Mammary epithelial cell (primary cell): Measurements from ENCODE around the gene KISS1.

Experiments
- EZH2 ChIP-seq: IDR thresholded peaks from 2 replicates; pipeline ENCODE4 v1.6.1; 2012; ENCODE audit warnings: low read length, inconsistent platforms, borderline replicate concordance
- TF ChIP-seq, protein P1 (sequence below), 2 donors: IDR thresholded peaks in 1 of 2; conservative IDR thresholded peaks in 1 of 2; 2 replicates each; pipeline ENCODE4 v1.5.1; 2011 to 2012; ENCODE audit warnings: inconsistent platforms in 2 of 2, low read length in 2 of 2, mild to moderate bottlenecking in 2 of 2, control low read depth in 1 of 2, low read depth in 1 of 2; ENCODE audit not compliant: insufficient read depth in 1 of 2; ENCODE audit errors: extremely low read depth in 1 of 2

DNA sequence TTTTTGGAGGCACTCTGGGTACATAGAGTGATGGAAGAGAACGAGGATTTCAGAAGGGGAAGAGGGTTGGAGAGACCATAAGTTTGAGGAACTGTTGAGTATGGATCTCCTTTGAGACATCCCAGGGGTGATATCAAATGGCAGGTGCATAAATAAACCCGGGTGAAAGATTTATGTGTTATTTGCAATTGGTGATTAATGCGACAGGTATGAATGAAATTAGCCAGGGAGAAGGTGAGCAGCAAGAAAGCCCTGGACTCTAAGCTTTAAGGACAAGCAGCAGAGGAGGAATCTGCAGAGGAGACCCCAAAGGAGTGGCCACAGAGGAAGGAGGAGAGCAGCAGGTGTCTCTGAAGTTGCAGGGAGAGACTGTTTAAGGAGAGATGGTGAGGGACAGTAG lies 21.3 kb downstream of the KISS1 start:
- TF ChIP-seq, protein P1, sequence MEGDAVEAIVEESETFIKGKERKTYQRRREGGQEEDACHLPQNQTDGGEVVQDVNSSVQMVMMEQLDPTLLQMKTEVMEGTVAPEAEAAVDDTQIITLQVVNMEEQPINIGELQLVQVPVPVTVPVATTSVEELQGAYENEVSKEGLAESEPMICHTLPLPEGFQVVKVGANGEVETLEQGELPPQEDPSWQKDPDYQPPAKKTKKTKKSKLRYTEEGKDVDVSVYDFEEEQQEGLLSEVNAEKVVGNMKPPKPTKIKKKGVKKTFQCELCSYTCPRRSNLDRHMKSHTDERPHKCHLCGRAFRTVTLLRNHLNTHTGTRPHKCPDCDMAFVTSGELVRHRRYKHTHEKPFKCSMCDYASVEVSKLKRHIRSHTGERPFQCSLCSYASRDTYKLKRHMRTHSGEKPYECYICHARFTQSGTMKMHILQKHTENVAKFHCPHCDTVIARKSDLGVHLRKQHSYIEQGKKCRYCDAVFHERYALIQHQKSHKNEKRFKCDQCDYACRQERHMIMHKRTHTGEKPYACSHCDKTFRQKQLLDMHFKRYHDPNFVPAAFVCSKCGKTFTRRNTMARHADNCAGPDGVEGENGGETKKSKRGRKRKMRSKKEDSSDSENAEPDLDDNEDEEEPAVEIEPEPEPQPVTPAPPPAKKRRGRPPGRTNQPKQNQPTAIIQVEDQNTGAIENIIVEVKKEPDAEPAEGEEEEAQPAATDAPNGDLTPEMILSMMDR (conservative IDR thresholded peaks at IDR 0.05 in 1 of 2, IDR thresholded peaks at IDR 0.05 in 1 of 2; ENCODE audit: extremely low read depth in 1 of 2, insufficient read depth in 1 of 2, low read depth in 1 of 2, low read length in 2 of 2) = no peak
- no peak for TF ChIP-seq EZH2
